H1 (cell line): Measurements from ENCODE around the gene BSPRY.
"Not testable (repeated sequence)": the region's sequence is repeated elsewhere in the genome, so short reads cannot be mapped to it uniquely, and the experiment has no call there.

Source experiments
- BCL11A ChIP-seq, 2 experiments: IDR thresholded peaks; one replicate each; pipeline ENCODE4 v1.6.1; 2011; ENCODE audit warnings: low read depth in 2 of 2, low read length in 2 of 2, mild to moderate bottlenecking in 2 of 2
- CREB1 ChIP-seq: IDR thresholded peaks from 2 replicates; pipeline ENCODE4 v1.6.1; 2012; ENCODE audit warnings: inconsistent platforms
- EP300 ChIP-seq, 2 experiments: IDR thresholded peaks; 1 replicate in 1 of 2; 2 replicates in 1 of 2; pipeline ENCODE4 v1.6.1; 2011 to 2012; ENCODE audit warnings: low read depth in 2 of 2, low read length in 2 of 2, mild to moderate bottlenecking in 2 of 2, borderline replicate concordance in 1 of 2, inconsistent platforms in 1 of 2, moderate library complexity in 1 of 2
- EZH2 ChIP-seq: fragments of 200-600 bp; sonication (generic); IDR thresholded peaks from 2 replicates; pipeline ENCODE4 v1.7.1; 2012; ENCODE audit warnings: low read depth, mild to moderate bottlenecking, moderate library complexity, low read length, inconsistent platforms; ENCODE audit not compliant: severe bottlenecking
- GABPA ChIP-seq: IDR thresholded peaks from 2 replicates; pipeline ENCODE4 v1.6.1; 2011; ENCODE audit warnings: mild to moderate bottlenecking, low read length, moderate library complexity, borderline replicate concordance; ENCODE audit not compliant: insufficient read depth
- JUND ChIP-seq: IDR thresholded peaks from 2 replicates; pipeline ENCODE4 v1.6.1; 2011; ENCODE audit warnings: mild to moderate bottlenecking, improper control_type of control experiment, low read length
- POLR2AphosphoS5 ChIP-seq: IDR thresholded peaks from 2 replicates; pipeline ENCODE4 v1.6.1; 2011; ENCODE audit warnings: low read depth, low read length
- RAD21 ChIP-seq, 2 experiments: IDR thresholded peaks in 1 of 2; conservative IDR thresholded peaks in 1 of 2; 2 replicates each; pipeline ENCODE4 v1.6.1; 2011; ENCODE audit warnings: low read depth in 2 of 2, low read length in 2 of 2, improper control_type of control experiment in 1 of 2, inconsistent platforms in 1 of 2, mild to moderate bottlenecking in 1 of 2, moderate library complexity in 1 of 2
- RFX5 ChIP-seq: IDR thresholded peaks from 2 replicates; pipeline ENCODE4 v1.6.1; 2011; ENCODE audit warnings: low read depth, low read length, improper control_type of control experiment, borderline replicate concordance
- SUZ12 ChIP-seq: fragments of 200-600 bp; sonication (generic); IDR thresholded peaks from 2 replicates; pipeline ENCODE4 v1.6.1; 2012; ENCODE audit warnings: mild to moderate bottlenecking, inconsistent platforms, low read length, moderate library complexity, mixed read lengths
- ZNF274 ChIP-seq: IDR thresholded peaks from 2 replicates; pipeline ENCODE4 v1.7.0; 2012; ENCODE audit warnings: low read length, borderline replicate concordance; ENCODE audit errors: extremely low read depth
- TF ChIP-seq, protein P1 (sequence below), 3 experiments: IDR thresholded peaks; 1 replicate in 2 of 3; 2 replicates in 1 of 3; pipeline versions ENCODE4 v1.5.1 to v1.6.1; 2011; ENCODE audit warnings: low read length in 3 of 3, mild to moderate bottlenecking in 3 of 3, inconsistent platforms in 2 of 3, low read depth in 1 of 3, moderate library complexity in 1 of 3; ENCODE audit not compliant: insufficient read depth in 1 of 3; ENCODE audit errors: control extremely low read depth in 1 of 3
- TF ChIP-seq, protein P2 (sequence below): IDR thresholded peaks from 2 replicates; pipeline ENCODE4 v1.6.1; 2011; ENCODE audit warnings: low read depth, mild to moderate bottlenecking, low read length; ENCODE audit not compliant: insufficient read depth

DNA sequence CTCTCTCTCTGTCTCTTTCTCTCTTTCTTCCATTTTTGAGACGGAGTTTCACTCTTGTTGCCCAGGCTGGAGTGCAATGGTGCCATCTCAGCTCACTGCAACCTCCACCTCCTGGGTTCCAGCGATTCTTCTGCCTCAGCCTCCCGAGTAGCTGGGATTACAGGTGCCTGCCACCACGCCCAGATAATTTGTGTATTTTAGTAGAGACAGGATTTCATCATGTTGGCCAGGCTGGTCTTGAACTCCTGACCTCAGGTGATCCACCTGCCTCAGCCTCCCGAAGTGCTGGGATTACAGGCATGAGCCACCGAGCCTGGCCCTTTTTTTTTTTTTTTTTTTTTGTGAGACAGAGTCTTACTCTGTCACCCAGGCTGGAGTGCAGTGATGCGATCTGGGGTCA lies 32.1 kb downstream of the BSPRY start:
- TF ChIP-seq EP300 (IDR thresholded peaks at IDR 0.05; ENCODE audit: borderline replicate concordance in 1 of 2, low read depth in 2 of 2, low read length in 2 of 2); POLR2AphosphoS5; RFX5; BCL11A (IDR thresholded peaks at IDR 0.05; ENCODE audit: low read depth in 2 of 2, low read length in 2 of 2); GABPA; JUND; SUZ12; CREB1; EZH2; ZNF274; RAD21 (IDR thresholded peaks at IDR 0.05 in 1 of 2, conservative IDR thresholded peaks at IDR 0.05 in 1 of 2; ENCODE audit: low read depth in 2 of 2, low read length in 2 of 2): not testable (repeated sequence)
- TF ChIP-seq, protein P1, sequence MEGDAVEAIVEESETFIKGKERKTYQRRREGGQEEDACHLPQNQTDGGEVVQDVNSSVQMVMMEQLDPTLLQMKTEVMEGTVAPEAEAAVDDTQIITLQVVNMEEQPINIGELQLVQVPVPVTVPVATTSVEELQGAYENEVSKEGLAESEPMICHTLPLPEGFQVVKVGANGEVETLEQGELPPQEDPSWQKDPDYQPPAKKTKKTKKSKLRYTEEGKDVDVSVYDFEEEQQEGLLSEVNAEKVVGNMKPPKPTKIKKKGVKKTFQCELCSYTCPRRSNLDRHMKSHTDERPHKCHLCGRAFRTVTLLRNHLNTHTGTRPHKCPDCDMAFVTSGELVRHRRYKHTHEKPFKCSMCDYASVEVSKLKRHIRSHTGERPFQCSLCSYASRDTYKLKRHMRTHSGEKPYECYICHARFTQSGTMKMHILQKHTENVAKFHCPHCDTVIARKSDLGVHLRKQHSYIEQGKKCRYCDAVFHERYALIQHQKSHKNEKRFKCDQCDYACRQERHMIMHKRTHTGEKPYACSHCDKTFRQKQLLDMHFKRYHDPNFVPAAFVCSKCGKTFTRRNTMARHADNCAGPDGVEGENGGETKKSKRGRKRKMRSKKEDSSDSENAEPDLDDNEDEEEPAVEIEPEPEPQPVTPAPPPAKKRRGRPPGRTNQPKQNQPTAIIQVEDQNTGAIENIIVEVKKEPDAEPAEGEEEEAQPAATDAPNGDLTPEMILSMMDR (IDR thresholded peaks at IDR 0.05; ENCODE audit: control extremely low read depth in 1 of 3, insufficient read depth in 1 of 3, low read depth in 1 of 3, low read length in 3 of 3) = not testable (repeated sequence)
- TF ChIP-seq, protein P2, sequence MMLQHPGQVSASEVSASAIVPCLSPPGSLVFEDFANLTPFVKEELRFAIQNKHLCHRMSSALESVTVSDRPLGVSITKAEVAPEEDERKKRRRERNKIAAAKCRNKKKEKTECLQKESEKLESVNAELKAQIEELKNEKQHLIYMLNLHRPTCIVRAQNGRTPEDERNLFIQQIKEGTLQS = not testable (repeated sequence)
